RWPE2 (cell line): ENCODE measurements around the gene CATSPER3.

Experiments
- ATAC-seq: fragments of 200-7000 bp; cut with Tn5 transposase; 3 replicates; pipeline ENCODE4 v1.9.1; 2021; ENCODE audit warnings: low read depth
- DNase-seq: peaks from one replicate; pipeline ENCODE4 v3.0.0-alpha.2; 2020; ENCODE audit warnings: low spot score
- H3K27ac ChIP-seq: fragments of 450-650 bp; 2 replicates; pipeline ENCODE4 v1.5.1; 2017; ENCODE audit warnings: mild to moderate bottlenecking; ENCODE audit not compliant: poor library complexity, severe bottlenecking
- H3K27me3 ChIP-seq: fragments of 250-450 bp; sonication (Bioruptor Pico); 2 replicates; pipeline ENCODE4 v1.5.1; 2021; ENCODE audit warnings: mild to moderate bottlenecking, moderate library complexity; ENCODE audit not compliant: insufficient read depth, poor library complexity, severe bottlenecking
- H3K36me3 ChIP-seq: fragments of 250-450 bp; sonication (Bioruptor Pico); 2 replicates; pipeline ENCODE4 v1.5.1; 2020; ENCODE audit warnings: low read depth, mild to moderate bottlenecking, moderate library complexity
- H3K4me1 ChIP-seq: fragments of 250-450 bp; sonication (Bioruptor Pico); 2 replicates; pipeline ENCODE4 v1.5.1; 2021; ENCODE audit warnings: mild to moderate bottlenecking, moderate library complexity; ENCODE audit not compliant: insufficient read depth, poor library complexity, severe bottlenecking
- H3K4me3 ChIP-seq: fragments of 250-450 bp; sonication (Bioruptor Pico); 2 replicates; pipeline ENCODE4 v1.5.1; 2021; ENCODE audit warnings: mild to moderate bottlenecking, moderate library complexity; ENCODE audit not compliant: severe bottlenecking
- H3K9me3 ChIP-seq: fragments of 250-450 bp; sonication (Bioruptor Pico); 2 replicates; pipeline ENCODE4 v1.5.1; 2021; ENCODE audit warnings: mild to moderate bottlenecking, moderate library complexity; ENCODE audit not compliant: severe bottlenecking
- TF ChIP-seq, protein P1 (sequence below): fragments of 450-650 bp; IDR thresholded peaks from one replicate; pipeline ENCODE4 v1.5.1; 2017; ENCODE audit warnings: mild to moderate bottlenecking, moderate library complexity; ENCODE audit not compliant: poor library complexity, severe bottlenecking

Gene CATSPER3

GRCh38 chr5:135054546-135054945, 86.8 kb downstream of the CATSPER3 start:
- TF ChIP-seq, protein P1, sequence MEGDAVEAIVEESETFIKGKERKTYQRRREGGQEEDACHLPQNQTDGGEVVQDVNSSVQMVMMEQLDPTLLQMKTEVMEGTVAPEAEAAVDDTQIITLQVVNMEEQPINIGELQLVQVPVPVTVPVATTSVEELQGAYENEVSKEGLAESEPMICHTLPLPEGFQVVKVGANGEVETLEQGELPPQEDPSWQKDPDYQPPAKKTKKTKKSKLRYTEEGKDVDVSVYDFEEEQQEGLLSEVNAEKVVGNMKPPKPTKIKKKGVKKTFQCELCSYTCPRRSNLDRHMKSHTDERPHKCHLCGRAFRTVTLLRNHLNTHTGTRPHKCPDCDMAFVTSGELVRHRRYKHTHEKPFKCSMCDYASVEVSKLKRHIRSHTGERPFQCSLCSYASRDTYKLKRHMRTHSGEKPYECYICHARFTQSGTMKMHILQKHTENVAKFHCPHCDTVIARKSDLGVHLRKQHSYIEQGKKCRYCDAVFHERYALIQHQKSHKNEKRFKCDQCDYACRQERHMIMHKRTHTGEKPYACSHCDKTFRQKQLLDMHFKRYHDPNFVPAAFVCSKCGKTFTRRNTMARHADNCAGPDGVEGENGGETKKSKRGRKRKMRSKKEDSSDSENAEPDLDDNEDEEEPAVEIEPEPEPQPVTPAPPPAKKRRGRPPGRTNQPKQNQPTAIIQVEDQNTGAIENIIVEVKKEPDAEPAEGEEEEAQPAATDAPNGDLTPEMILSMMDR: no peak
- Histone ChIP-seq H3K9me3 (no peaks in the 10 kb centered on the region), H3K4me3 (no peak overlapping the region), H3K27me3 (no peaks in the 10 kb centered on the region), H3K4me1 (no peaks in the 10 kb centered on the region), H3K36me3 (no peaks in the 10 kb centered on the region), H3K27ac (no peak overlapping the region)
- ATAC-seq (no peak), DNase-seq (no peak)

DNA sequence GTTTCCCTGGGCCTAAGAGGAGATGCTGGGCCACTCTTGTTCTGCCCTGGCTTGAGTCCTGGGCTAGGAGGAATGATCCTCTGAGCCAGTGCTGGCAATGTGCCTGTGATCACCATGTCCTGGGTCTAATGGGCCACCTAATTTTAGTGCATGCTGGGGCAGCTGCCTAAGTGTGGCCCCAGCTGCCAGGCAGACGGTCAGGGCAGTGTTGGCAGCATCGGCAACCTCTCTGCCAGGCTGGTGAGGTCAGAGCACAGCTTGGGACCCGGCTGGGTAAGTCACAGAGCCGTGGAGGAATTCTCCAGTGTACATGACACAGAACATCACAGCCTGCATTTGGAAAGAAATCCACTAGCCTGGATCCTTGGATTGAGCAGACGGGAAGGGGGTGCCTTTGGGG, 87.7 kb downstream of the CATSPER3 start:
- no peaks in the 10 kb centered on the region for H3K9me3 ChIP-seq
- ATAC-seq (no peak), DNase-seq (no peak)
- H3K27ac ChIP-seq: no peak overlapping the region
- H3K27me3 ChIP-seq: no peaks in the 10 kb centered on the region
- no peak overlapping the region for H3K4me3 ChIP-seq
- H3K4me1 ChIP-seq: no peaks in the 10 kb centered on the region
- TF ChIP-seq, protein P1: no peak
- no peaks in the 10 kb centered on the region for H3K36me3 ChIP-seq

GRCh38 chr5:135056316-135057030, 88.8 kb downstream of the CATSPER3 start:
- TF ChIP-seq, protein P1: no peak
- DNase-seq: no peak
- Histone ChIP-seq H3K4me1 (no peaks in the 10 kb centered on the region), H3K4me3 (no peak overlapping the region), H3K27me3 (no peaks in the 10 kb centered on the region), H3K9me3 (no peaks in the 10 kb centered on the region), H3K27ac (no peak overlapping the region), H3K36me3 (no peaks in the 10 kb centered on the region)
- no peak for ATAC-seq

DNA sequence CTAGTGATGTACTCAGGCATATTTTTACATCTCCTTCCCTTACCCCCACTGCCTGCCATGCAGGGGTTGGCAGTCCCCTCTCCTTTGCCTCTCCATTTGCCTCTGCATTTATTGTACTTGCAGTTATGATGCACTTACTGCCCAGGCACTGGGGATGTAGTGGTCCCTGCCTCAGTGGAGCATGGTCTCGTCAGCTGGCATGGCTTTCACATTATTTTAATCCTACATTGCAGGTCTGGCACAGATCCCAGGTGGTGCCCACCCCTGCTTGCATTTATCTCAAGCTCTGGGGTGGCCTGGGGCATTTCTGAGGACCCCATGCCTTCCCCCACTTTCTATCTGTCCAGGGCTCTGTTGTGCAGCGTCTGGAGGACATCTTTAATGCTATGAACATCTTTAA, 89.5 kb downstream of the CATSPER3 start:
- H3K4me3 ChIP-seq: no peak overlapping the region
- ATAC-seq (no peak), DNase-seq (no peak)
- no peaks in the 10 kb centered on the region for H3K36me3 ChIP-seq
- no peaks in the 10 kb centered on the region for H3K27me3 ChIP-seq
- no peaks in the 10 kb centered on the region for H3K9me3 ChIP-seq
- no peaks in the 10 kb centered on the region for H3K4me1 ChIP-seq
- H3K27ac ChIP-seq: no peak overlapping the region
- TF ChIP-seq, protein P1: no peak

GRCh38 chr5:135058331-135058732, 90.6 kb downstream of the CATSPER3 start:
- Histone ChIP-seq H3K4me1 (no peaks in the 10 kb centered on the region), H3K9me3 (no peaks in the 10 kb centered on the region), H3K27me3 (no peaks in the 10 kb centered on the region), H3K27ac (no peak overlapping the region), H3K36me3 (no peaks in the 10 kb centered on the region), H3K4me3 (no peak overlapping the region)
- TF ChIP-seq, protein P1: no peak
- no peak for DNase-seq
- ATAC-seq: no peak
